Fibroblast of gingiva (primary cell): Measurements from ENCODE around the gene JAGN1.
"Not testable (repeated sequence)": the region's sequence is repeated elsewhere in the genome, so short reads cannot be mapped to it uniquely, and the experiment has no call there.

Source experiments
- DNase-seq: peaks from one replicate; pipeline ENCODE4 v3.0.0-alpha.2; 2011; ENCODE audit warnings: low read depth

JAGN1 gene

GRCh38 chr3:9898467-9899241, 8.2 kb downstream of the JAGN1 start:
- no peak for DNase-seq

- no peak for DNase-seq
Observed at GRCh38 chr3:9899289-9899791, 8.9 kb downstream of the JAGN1 start.

GRCh38 chr3:9900965-9901415, 10.6 kb downstream of the JAGN1 start:
- not testable (repeated sequence) for DNase-seq

DNA sequence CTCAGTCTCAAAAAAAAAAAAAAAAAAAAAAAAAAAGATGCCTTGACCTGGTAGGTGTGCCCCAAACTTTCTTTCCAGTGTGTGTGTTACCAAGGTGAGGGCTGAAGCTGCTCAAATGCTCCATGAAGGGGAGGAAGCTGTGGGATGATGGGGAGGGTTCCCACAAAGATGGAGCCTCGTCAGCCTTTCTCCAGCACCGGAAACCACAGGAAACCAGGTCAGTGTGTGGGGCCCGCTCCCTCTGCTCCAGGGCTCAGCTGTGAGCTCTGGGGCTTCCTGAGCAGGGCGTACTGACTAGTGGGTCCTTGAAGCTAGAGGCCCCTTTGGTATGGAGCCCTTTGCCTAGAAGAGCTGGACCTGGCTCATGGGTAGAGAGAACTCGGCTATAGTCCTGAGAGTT, 11.6 kb downstream of the JAGN1 start:
- no peak for DNase-seq

- DNase-seq, result no peak
Observed at GRCh38 chr3:9902372-9903237, 12.2 kb downstream of the JAGN1 start, which contains the start of gene IL17RE. TSS of gene IL17RE (plus strand) at chr3:9902848. CDS start at chr3:9902933, 85 bp downstream.

GRCh38 chr3:9903238-9903624, 12.8 kb downstream of the JAGN1 start:
- DNase-seq, result no peak

- no peak for DNase-seq
Observed at GRCh38 chr3:9903904-9904303, 13.5 kb downstream of the JAGN1 start.

DNA sequence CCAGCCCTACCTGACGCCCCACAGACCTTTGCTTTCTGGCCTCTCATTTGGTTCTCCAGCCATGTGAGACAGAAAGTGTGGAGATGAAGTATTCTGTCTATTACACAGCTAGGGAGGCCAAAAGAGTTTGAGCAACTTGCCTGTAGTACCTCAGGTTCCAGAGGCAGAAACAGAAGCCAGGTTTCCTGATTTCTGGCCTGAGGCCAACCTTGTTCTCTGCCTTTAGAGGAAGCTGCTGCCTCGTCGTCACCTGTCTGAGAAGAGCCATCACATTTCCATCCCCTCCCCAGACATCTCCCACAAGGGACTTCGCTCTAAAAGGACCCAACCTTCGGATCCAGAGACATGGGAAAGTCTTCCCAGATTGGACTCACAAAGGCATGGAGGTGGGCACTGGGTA, 16.1 kb downstream of the JAGN1 start:
- DNase-seq, result no peak

GRCh38 chr3:9908286-9908685, 17.9 kb downstream of the JAGN1 start:
- DNase-seq, result no peak

- DNase-seq, result no peak
Observed at GRCh38 chr3:9909221-9910013, 19.0 kb downstream of the JAGN1 start.

DNA sequence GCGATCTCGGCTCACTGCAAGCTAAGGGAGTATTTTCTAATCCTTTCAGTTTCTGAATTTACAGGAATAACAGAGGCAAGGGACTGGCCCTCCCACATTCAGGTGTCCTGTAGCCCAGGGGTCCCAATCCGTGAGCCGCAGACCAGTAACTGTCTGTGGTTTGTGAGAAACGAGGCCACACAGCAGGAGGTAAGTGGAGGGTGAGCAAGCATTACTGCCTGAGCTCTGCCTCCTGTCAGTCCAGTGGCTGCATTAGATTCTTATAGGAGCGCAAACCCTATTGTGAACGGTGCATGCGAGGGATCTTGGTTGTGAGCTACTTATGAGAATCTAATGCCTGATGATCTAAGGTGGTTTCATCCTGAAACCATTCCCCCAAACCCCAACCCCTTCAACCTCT, 21.5 kb downstream of the JAGN1 start:
- no peak for DNase-seq

- no peak for DNase-seq
Observed at GRCh38 chr3:9912294-9912935, 22.0 kb downstream of the JAGN1 start.

DNA sequence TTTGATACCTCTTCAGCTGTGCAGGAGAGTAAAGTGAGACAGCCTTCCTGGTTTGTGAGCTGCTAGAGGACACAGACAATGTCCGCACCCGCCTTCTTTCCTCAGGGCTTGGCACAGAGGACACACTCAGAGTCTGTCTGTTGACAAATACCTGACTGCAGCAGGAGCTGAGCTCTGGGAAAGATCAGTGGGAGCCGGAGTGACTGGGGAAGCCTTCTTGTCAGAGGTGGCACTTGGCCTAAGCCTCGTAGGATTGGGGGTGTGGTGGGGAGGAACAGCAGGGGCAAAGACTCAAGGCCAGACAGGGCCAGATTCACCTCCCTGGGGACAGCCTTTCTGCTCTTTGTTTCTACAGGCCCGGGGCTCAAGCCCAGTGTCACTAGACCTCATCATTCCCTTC, 23.2 kb downstream of the JAGN1 start:
- no peak for DNase-seq

GRCh38 chr3:9914011-9914410, 23.6 kb downstream of the JAGN1 start:
- DNase-seq, result peak; percentile 84

GRCh38 chr3:9914559-9915253, 24.3 kb downstream of the JAGN1 start:
- DNase-seq, result peak; percentile 63

DNA sequence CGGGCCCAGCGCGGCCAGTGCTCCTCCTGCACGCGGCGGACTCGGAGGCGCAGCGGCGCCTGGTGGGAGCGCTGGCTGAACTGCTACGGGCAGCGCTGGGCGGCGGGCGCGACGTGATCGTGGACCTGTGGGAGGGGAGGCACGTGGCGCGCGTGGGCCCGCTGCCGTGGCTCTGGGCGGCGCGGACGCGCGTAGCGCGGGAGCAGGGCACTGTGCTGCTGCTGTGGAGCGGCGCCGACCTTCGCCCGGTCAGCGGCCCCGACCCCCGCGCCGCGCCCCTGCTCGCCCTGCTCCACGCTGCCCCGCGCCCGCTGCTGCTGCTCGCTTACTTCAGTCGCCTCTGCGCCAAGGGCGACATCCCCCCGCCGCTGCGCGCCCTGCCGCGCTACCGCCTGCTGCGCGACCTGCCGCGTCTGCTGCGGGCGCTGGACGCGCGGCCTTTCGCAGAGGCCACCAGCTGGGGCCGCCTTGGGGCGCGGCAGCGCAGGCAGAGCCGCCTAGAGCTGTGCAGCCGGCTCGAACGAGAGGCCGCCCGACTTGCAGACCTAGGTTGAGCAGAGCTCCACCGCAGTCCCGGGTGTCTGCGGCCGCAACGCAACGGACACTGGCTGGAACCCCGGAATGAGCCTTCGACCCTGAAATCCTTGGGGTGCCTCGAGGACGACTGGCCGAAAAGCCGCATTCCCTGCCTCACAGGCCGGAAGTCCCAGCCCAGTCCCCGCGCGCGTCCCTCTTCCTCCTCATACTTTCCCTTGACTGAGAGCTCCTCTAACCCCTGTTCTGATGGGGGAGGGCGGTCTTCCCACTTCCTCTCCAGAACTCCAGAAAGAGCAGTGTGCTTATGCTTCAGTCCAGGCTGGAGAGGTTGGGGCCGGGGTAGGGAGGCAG, 25.1 kb downstream of the JAGN1 start:
- DNase-seq, result peak; percentile 47

- DNase-seq, result peak; percentile 87
Observed at GRCh38 chr3:9916346-9916733, 25.9 kb downstream of the JAGN1 start.

- DNase-seq, result peak; percentile 83
Observed at GRCh38 chr3:9916734-9917680, 26.6 kb downstream of the JAGN1 start, which contains the start of gene IL17RC. TSS of gene IL17RC (plus strand) at chr3:9917098. CDS start at chr3:9917316, 218 bp downstream.

GRCh38 chr3:9917820-9918219, 27.4 kb downstream of the JAGN1 start:
- DNase-seq, result no peak
